Heart right ventricle (tissue), 16 donors: Measurements from ENCODE around the gene SRD5A1. TPM values are rescaled to one million over a fixed set of nuclear protein-coding genes. Genes with fewer than 3 reads are reported as not detected.
A peak's percentile ranks its signal among the peaks of the same experiment; 100 is the strongest.

Experiments
- ATAC-seq, 8 donors: fragments of 200-7000 bp; cut with Tn5 transposase; one replicate each; pipeline ENCODE4 v1.9.1; 2020; ENCODE audit warnings: mild to moderate bottlenecking in 8 of 8, moderate library complexity in 8 of 8, moderate number of reproducible peaks in 1 of 8
- DNase-seq, 2 donors: peaks; one replicate each; pipeline ENCODE4 v3.0.0-alpha.2; 2020
- H3K27ac ChIP-seq, 10 donors: fragments of 200-600 bp; sonication (generic) in 2 of 10; one replicate each; pipeline versions ENCODE4 v1.5.0 to v1.8.0; 2020 to 2022; ENCODE audit warnings: mild to moderate bottlenecking in 3 of 10
- H3K27me3 ChIP-seq, 7 donors: fragments of 200-600 bp; one replicate each; pipeline ENCODE4 v1.8.0; 2021 to 2022; ENCODE audit warnings: mild to moderate bottlenecking in 2 of 7
- H3K36me3 ChIP-seq, 9 donors: fragments of 200-600 bp; sonication (generic) in 1 of 9; one replicate each; pipeline versions ENCODE4 v1.5.0 to v1.8.0; 2020 to 2022; ENCODE audit warnings: mild to moderate bottlenecking in 2 of 9
- H3K4me1 ChIP-seq, 9 donors: fragments of 200-600 bp; sonication (generic) in 1 of 9; one replicate each; pipeline versions ENCODE4 v1.5.0 to v1.8.0; 2020 to 2022; ENCODE audit warnings: mild to moderate bottlenecking in 4 of 9
- H3K4me3 ChIP-seq, 10 donors: fragments of 200-600 bp; sonication (generic) in 2 of 10; one replicate each; pipeline versions ENCODE4 v1.5.0 to v1.8.0; 2020 to 2022; ENCODE audit warnings: mild to moderate bottlenecking in 7 of 10, moderate library complexity in 2 of 10
- H3K9me3 ChIP-seq, 11 donors: fragments of 200-600 bp in 10 of 11; sonication (generic) in 2 of 11; one replicate each; pipeline versions ENCODE4 v1.5.0 to v1.8.0; 2013 to 2022; ENCODE audit warnings: mild to moderate bottlenecking in 2 of 11, control low read depth in 1 of 11, moderate library complexity in 1 of 11
- CTCF ChIP-seq, 9 donors: fragments of 200-600 bp; sonication (generic) in 2 of 9; IDR thresholded peaks; one replicate each; pipeline versions ENCODE4 v1.5.0 to v1.8.0; 2021 to 2022; ENCODE audit warnings: antibody characterized with exemption in 9 of 9, mild to moderate bottlenecking in 5 of 9, moderate library complexity in 1 of 9
- WGBS, 2 donors: extraction: QIAGEN DNeasy Blood & Tissue Kit; methylation state at CpG; one replicate each; pipeline ENCODE4 v1.1.7; 2013; ENCODE audit warnings: inconsistent platforms in 1 of 2; 5-methylcytosine and 5-hydroxymethylcytosine counted together
- intact Hi-C, 10 donors: fragments of 100-400 bp; cut with DNase I; formaldehyde crosslinking; loops; one replicate each; pipeline versions ENCODE4 v1.11.1 to v1.14.2; 2022
- polyA plus RNA-seq, 2 donors: library from polyadenylated mRNA; stranded (reverse); fragments of 200-250 nt; gene quantifications; one replicate each; pipeline ENCODE4 v1.2.3, GENCODE V29; 2013
- total RNA-seq, 10 donors: library from RNA; stranded (reverse); fragmentation: NEBNext Ultra II Directional in 3 of 10; extraction: Animal tissue kit (Norgen Biotek cat#: 25700) in 3 of 10; gene quantifications; one replicate each; pipeline versions ENCODE4 v1.2.1 to v1.2.4, GENCODE V29; 2021 to 2023
- donor health status: Arrhythmogenic right ventricular cardiomyopathy.
- donor health status: ischemic (EF 13 %, LVEDD 7.1; RV severe dilation, severe dysfunction).
- donor health status: healthy with polysubstance abuse.
- donor health status: DM: no; HTN: yes; CAD: no.
- donor health status: DM: no; HTN: no; CAD: no.
- donor health status: ischemic (EF 25% LVEDD 6.9; RV normal size, moderate dysfunction).
- donor health status: ischemic (EF 25% LVEDD 5.7; RV mildly dilated, moderate dysfunction).
- donor health status: healthy.
- donor health status: DM: yes; HTN: yes; CAD: no.
- donor health status: Ischemic cardiomyopathy.
- donor health status: ischemic (EF 35%, LVEDD 5.7; RV mildly dilated, moderate dysfunction).
- donor health status: nonischemic (EF 11% LVEDD 7.7; RV severe dilation, severe dysfunction).
- donor health status: DM: yes; HTN: yes; CAD: no.
- donor health status: PGD.
- donor health status: ischemic (EF 29% LVEDD 5.4; RV normal size, mild dysfunction).
- donor health status: nonischemic (EF 23%, LVEDD 6.1; RV moderate dilation, normal function).

SRD5A1 gene
- total and polyA plus RNA-seq, 12 donors, result 1.0 to 5.5 (median 3.1) TPM

GRCh38 chr5:6717687-6718086 is 84.4 kb downstream of the SRD5A1 start:
- Histone ChIP-seq H3K27ac (no peak overlapping the region), H3K27me3 (no peaks in the 10 kb centered on the region), H3K36me3 (peaks cover 0 to 12% (median 0%) of the 10 kb centered on the region in 9 donors), H3K4me1 (peaks cover 5 to 81% (median 77%) of the 10 kb centered on the region in 9 donors), H3K9me3 (no peaks in the 10 kb centered on the region), H3K4me3 (no peak overlapping the region)
- intact Hi-C loops, result loop anchor here in 1 of 10 donors (10.0 kb wide), 1 partner anchor 83 kb away; the partner anchor contains the start of genes NSUN2 and SRD5A1
- WGBS, 2 donors, result 60 to 66% methylated on average over 4 of the region's 4 CpGs
- no peak for TF ChIP-seq CTCF (IDR thresholded peaks at IDR 0.05)
- ATAC-seq (no peak), DNase-seq (no peak)

- TF ChIP-seq CTCF (IDR thresholded peaks at IDR 0.05), result no peak
- peaks cover 5 to 87% (median 83%) of the 10 kb centered on the region in 9 donors for H3K4me1 ChIP-seq
- WGBS, 2 donors, result 76 to 80% methylated on average over 14 of the region's 14 CpGs
Measured at GRCh38 chr5:6718161-6718681, 85.0 kb downstream of the SRD5A1 start.

GRCh38 chr5:6718718-6719117 is 85.5 kb downstream of the SRD5A1 start:
- Histone ChIP-seq H3K27me3 (no peaks in the 10 kb centered on the region), H3K4me3 (no peak overlapping the region), H3K4me1 (peaks cover 8 to 92% (median 88%) of the 10 kb centered on the region in 9 donors), H3K27ac (no peak overlapping the region), H3K36me3 (peaks cover 0 to 12% (median 0%) of the 10 kb centered on the region in 9 donors), H3K9me3 (no peaks in the 10 kb centered on the region)
- intact Hi-C loops, result loop anchor here in 1 of 10 donors (10.0 kb wide), 1 partner anchor 84 kb away; the partner anchor contains the start of genes NSUN2 and SRD5A1
- 55 to 68% methylated on average over 5 of the region's 5 CpGs for WGBS, 2 donors
- ATAC-seq, result no peak
- no peak for DNase-seq
- no peak for TF ChIP-seq CTCF (IDR thresholded peaks at IDR 0.05)

More at GRCh38 chr5:6718161-6718681, 85.0 kb downstream of the SRD5A1 start:
- Histone ChIP-seq H3K4me3 (no peak overlapping the region), H3K27me3 (no peaks in the 10 kb centered on the region), H3K27ac (no peak overlapping the region), H3K9me3 (no peaks in the 10 kb centered on the region), H3K36me3 (peaks cover 0 to 12% (median 0%) of the 10 kb centered on the region in 9 donors)
- ATAC-seq, result no peak
- no peak for DNase-seq
- intact Hi-C loops, result loop anchor here in 1 of 10 donors (10.0 kb wide), 1 partner anchor 83 kb away; the partner anchor contains the start of genes NSUN2 and SRD5A1

- Histone ChIP-seq H3K27me3 (no peaks in the 10 kb centered on the region), H3K27ac (peak overlapping the region in 2 of 10 donors; percentile 3 to 31), H3K9me3 (no peaks in the 10 kb centered on the region), H3K4me3 (no peak overlapping the region), H3K36me3 (peaks cover 0 to 14% (median 0%) of the 10 kb centered on the region in 9 donors), H3K4me1 (peaks cover 9 to 99% (median 92%) of the 10 kb centered on the region in 9 donors)
- no peak for TF ChIP-seq CTCF (IDR thresholded peaks at IDR 0.05)
- WGBS, 2 donors, result 89 to 91% methylated on average over 5 of the region's 5 CpGs
- intact Hi-C loops, result loop anchor here in 1 of 10 donors (10.0 kb wide), 1 partner anchor 85 kb away; the partner anchor contains the start of genes NSUN2 and SRD5A1
- DNase-seq (no peak), ATAC-seq (no peak)
Measured at GRCh38 chr5:6719417-6719816, 86.2 kb downstream of the SRD5A1 start.
